Neural cell (in vitro differentiated cells): Measurements from ENCODE around the gene SYCE3. TPM values are rescaled to one million over a fixed set of nuclear protein-coding genes. Genes with fewer than 3 reads are reported as not detected.

Experiments used
- H2AFZ ChIP-seq: fragments of 200-600, 300-800 bp; sonication (generic), shearing (Covaris generic); 2 replicates; pipeline ENCODE4 v1.6.0; 2014; ENCODE audit warnings: low read depth, mild to moderate bottlenecking, antibody characterized with exemption, low read length, moderate library complexity
- H3F3A ChIP-seq: fragments of 200-600 bp; shearing (Covaris generic); 2 replicates; pipeline ENCODE4 v1.6.1; 2016; ENCODE audit warnings: mild to moderate bottlenecking, moderate library complexity, mixed read lengths, antibody characterized with exemption, low read length; ENCODE audit not compliant: insufficient read depth, poor library complexity, severe bottlenecking
- H3K27ac ChIP-seq: fragments of 200-600, 300-800 bp; sonication (generic), shearing (Covaris generic); 2 replicates; pipeline ENCODE4 v1.5.1; 2014; ENCODE audit warnings: mild to moderate bottlenecking, low read length, moderate library complexity
- H3K27me3 ChIP-seq: fragments of 300-800, 200-600 bp; sonication (generic), shearing (Covaris generic); 2 replicates; pipeline ENCODE4 v1.6.0; 2014; ENCODE audit warnings: mild to moderate bottlenecking, low read depth, low read length, moderate library complexity; ENCODE audit not compliant: insufficient read depth
- H3K36me3 ChIP-seq: fragments of 300-800, 200-600 bp; sonication (generic), shearing (Covaris generic); 2 replicates; pipeline ENCODE4 v1.5.1; 2014; ENCODE audit warnings: mild to moderate bottlenecking, antibody characterized with exemption, low read length, moderate library complexity; ENCODE audit not compliant: insufficient read depth
- H3K4me2 ChIP-seq: fragments of 300-800, 200-600 bp; sonication (generic), shearing (Covaris generic); 2 replicates; pipeline ENCODE4 v1.6.0; 2014; ENCODE audit warnings: mild to moderate bottlenecking, low read length
- H3K4me3 ChIP-seq: fragments of 300-800, 200-600 bp; sonication (generic), shearing (Covaris generic); 2 replicates; pipeline ENCODE4 v1.5.1; 2014; ENCODE audit warnings: mild to moderate bottlenecking, low read length, moderate library complexity
- H3K79me2 ChIP-seq: fragments of 200-600 bp; shearing (Covaris generic); replicated peaks from 2 replicates; pipeline ENCODE4 v1.6.0; 2014; ENCODE audit warnings: mild to moderate bottlenecking, low read length, moderate library complexity; ENCODE audit not compliant: insufficient read depth
- H3K9ac ChIP-seq: fragments of 300-800, 200-600 bp; sonication (generic), shearing (Covaris generic); 2 replicates; pipeline ENCODE4 v1.6.1; 2016; ENCODE audit warnings: mild to moderate bottlenecking, low read length, mixed read lengths
- H3K9me2 ChIP-seq: fragments of 200-600 bp; shearing (Covaris generic); 2 replicates; pipeline ENCODE4 v1.6.1; 2016; ENCODE audit warnings: mild to moderate bottlenecking, low read length, mixed read lengths; ENCODE audit not compliant: insufficient read depth
- H3K9me3 ChIP-seq: fragments of 200-600, 300-800 bp; sonication (generic), shearing (Covaris generic); 2 replicates; pipeline ENCODE4 v1.6.1; 2016; ENCODE audit warnings: mild to moderate bottlenecking, mixed run types, low read length, moderate library complexity, mixed read lengths
- H4K20me1 ChIP-seq: fragments of 200-600 bp; shearing (Covaris generic); 2 replicates; pipeline ENCODE4 v1.6.1; 2016; ENCODE audit warnings: mild to moderate bottlenecking, mixed run types; ENCODE audit not compliant: insufficient read depth
- EP300 ChIP-seq: fragments of 450-650 bp; conservative IDR thresholded peaks from 2 replicates; pipeline ENCODE4 v1.6.1; 2014; ENCODE audit warnings: antibody characterized with exemption, mild to moderate bottlenecking, moderate library complexity; ENCODE audit not compliant: poor library complexity, severe bottlenecking
- EZH2 ChIP-seq: fragments of 200-600, 300-800 bp; shearing (Covaris generic), sonication (generic); IDR thresholded peaks from 2 replicates; pipeline ENCODE4 v1.6.1; 2014; ENCODE audit warnings: antibody characterized with exemption, low read length, borderline replicate concordance, mild to moderate bottlenecking; ENCODE audit not compliant: insufficient read depth, poor library complexity, severe bottlenecking
- MXI1 ChIP-seq: fragments of 450-650 bp; conservative IDR thresholded peaks from 2 replicates; pipeline ENCODE4 v1.6.1; 2014; ENCODE audit warnings: antibody characterized with exemption, mild to moderate bottlenecking; ENCODE audit not compliant: poor library complexity, severe bottlenecking
- POLR2AphosphoS5 ChIP-seq: IDR thresholded peaks from 2 replicates; pipeline ENCODE4 v1.6.1; 2012
- RAD21 ChIP-seq: fragments of 450-650 bp; conservative IDR thresholded peaks from 2 replicates; pipeline ENCODE4 v1.6.1; 2014; ENCODE audit warnings: antibody characterized with exemption, mild to moderate bottlenecking, moderate library complexity
- REST ChIP-seq: IDR thresholded peaks from 2 replicates; pipeline ENCODE4 v1.6.1; 2012; ENCODE audit warnings: borderline replicate concordance
- SMC3 ChIP-seq: fragments of 450-650 bp; conservative IDR thresholded peaks from 2 replicates; pipeline ENCODE4 v1.6.1; 2014; ENCODE audit warnings: antibody characterized with exemption, mild to moderate bottlenecking, moderate library complexity; ENCODE audit not compliant: poor library complexity
- TAF1 ChIP-seq: IDR thresholded peaks from 2 replicates; pipeline ENCODE4 v1.6.1; 2012; ENCODE audit warnings: low read depth
- polyA plus RNA-seq: library from polyadenylated mRNA; depleted of rRNA; stranded (reverse); fragments of >200 nt; gene quantifications from 2 replicates; pipeline ENCODE4 v1.2.3, GENCODE V29; 2014
- TF ChIP-seq, protein P1 (sequence below): fragments of 450-650 bp; IDR thresholded peaks from 2 replicates; pipeline ENCODE4 v1.5.1; 2014; ENCODE audit warnings: antibody characterized with exemption, mild to moderate bottlenecking, moderate library complexity; ENCODE audit not compliant: poor library complexity, severe bottlenecking

SYCE3 gene
- polyA plus RNA-seq, 1 donor from 2014 or later = not detected

DNA sequence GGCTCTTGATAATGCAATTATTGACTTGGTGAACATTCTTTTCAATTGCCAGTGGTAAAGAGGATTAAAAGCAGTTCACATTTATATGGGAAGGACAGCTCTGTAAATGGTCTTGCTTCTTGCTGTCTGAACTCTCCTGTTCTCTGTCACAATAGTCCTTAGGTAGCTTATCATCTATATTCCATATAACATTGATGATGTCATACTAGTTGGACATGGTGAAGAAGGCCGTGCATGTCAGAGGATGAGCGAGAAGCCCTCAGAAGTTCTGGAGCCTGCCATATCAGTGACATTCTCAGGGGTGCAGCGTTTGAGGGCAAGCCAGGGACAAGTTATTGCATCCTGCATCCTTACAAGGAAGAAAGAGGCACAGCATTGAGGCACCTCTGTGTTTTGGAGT is 22.5 kb upstream of the SYCE3 start:
- Histone ChIP-seq H3K27ac (no peak overlapping the region), H3K79me2 (peaks cover 9% of the 10 kb centered on the region), H3K36me3 (no peaks in the 10 kb centered on the region), H3K9me2 (no peaks in the 10 kb centered on the region), H4K20me1 (no peaks in the 10 kb centered on the region), H3K9ac (no peak overlapping the region), H2AFZ (no peak overlapping the region), H3K27me3 (no peaks in the 10 kb centered on the region), H3K9me3 (no peaks in the 10 kb centered on the region), H3F3A (no peaks in the 10 kb centered on the region), H3K4me2 (no peak overlapping the region), H3K4me3 (no peak overlapping the region)
- TF ChIP-seq SMC3 (no peak), RAD21 (no peak), EP300 (no peak), REST (no peak), POLR2AphosphoS5 (no peak), MXI1 (no peak), TAF1 (no peak), EZH2 (no peak)
- TF ChIP-seq, protein P1, sequence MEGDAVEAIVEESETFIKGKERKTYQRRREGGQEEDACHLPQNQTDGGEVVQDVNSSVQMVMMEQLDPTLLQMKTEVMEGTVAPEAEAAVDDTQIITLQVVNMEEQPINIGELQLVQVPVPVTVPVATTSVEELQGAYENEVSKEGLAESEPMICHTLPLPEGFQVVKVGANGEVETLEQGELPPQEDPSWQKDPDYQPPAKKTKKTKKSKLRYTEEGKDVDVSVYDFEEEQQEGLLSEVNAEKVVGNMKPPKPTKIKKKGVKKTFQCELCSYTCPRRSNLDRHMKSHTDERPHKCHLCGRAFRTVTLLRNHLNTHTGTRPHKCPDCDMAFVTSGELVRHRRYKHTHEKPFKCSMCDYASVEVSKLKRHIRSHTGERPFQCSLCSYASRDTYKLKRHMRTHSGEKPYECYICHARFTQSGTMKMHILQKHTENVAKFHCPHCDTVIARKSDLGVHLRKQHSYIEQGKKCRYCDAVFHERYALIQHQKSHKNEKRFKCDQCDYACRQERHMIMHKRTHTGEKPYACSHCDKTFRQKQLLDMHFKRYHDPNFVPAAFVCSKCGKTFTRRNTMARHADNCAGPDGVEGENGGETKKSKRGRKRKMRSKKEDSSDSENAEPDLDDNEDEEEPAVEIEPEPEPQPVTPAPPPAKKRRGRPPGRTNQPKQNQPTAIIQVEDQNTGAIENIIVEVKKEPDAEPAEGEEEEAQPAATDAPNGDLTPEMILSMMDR = no peak

- Histone ChIP-seq H3K27ac (no peak overlapping the region), H4K20me1 (no peaks in the 10 kb centered on the region), H2AFZ (no peak overlapping the region), H3K36me3 (no peaks in the 10 kb centered on the region), H3K4me3 (peak overlapping the region; percentile 96), H3F3A (no peaks in the 10 kb centered on the region), H3K9me3 (no peaks in the 10 kb centered on the region), H3K79me2 (peaks cover 9% of the 10 kb centered on the region), H3K9me2 (no peaks in the 10 kb centered on the region), H3K4me2 (no peak overlapping the region), H3K9ac (peak overlapping the region; percentile 67), H3K27me3 (no peaks in the 10 kb centered on the region)
- TF ChIP-seq RAD21 (no peak), MXI1 (no peak), POLR2AphosphoS5 (no peak), TAF1 (no peak), EZH2 (no peak), SMC3 (no peak), EP300 (no peak)
Observed at GRCh38 chr22:50584106-50585096, 21.7 kb upstream of the SYCE3 start.
